G401 (cell line): ENCODE data around the gene ARID3C. TPM values are rescaled to one million over a fixed set of nuclear protein-coding genes. Genes with fewer than 3 reads are reported as not detected.

Source experiments
- DNase-seq: peaks from one replicate; pipeline ENCODE4 v3.0.0-alpha.2; 2015; ENCODE audit warnings: low spot score
- in situ Hi-C: cut with HindIII; loops from 2 replicates; pipeline ENCODE4 v1.10.0; 2016; ENCODE audit warnings: low sequenced_read_pairs, mixed read lengths
- total RNA-seq: library from RNA; depleted of rRNA; stranded (reverse); fragments of >200 nt; shearing (Covaris generic); gene quantifications from 2 replicates; pipeline ENCODE4 v1.2.3, GENCODE V29; 2014

ARID3C gene
- total RNA-seq, 1 experiment from 2014 or later, result 1.5 TPM

- in situ Hi-C loops, result no loop called here
- peak; percentile 88 for DNase-seq
Observed at GRCh38 chr9:34633851-34634550, 5.1 kb upstream of the ARID3C start.

- in situ Hi-C loops, result no loop called here
Observed at GRCh38 chr9:34633166-34633565, 4.3 kb upstream of the ARID3C start.

GRCh38 chr9:34630402-34631154, 1.7 kb upstream of the ARID3C start:
- DNase-seq, result no peak
- in situ Hi-C loops, result no loop called here

More at GRCh38 chr9:34633166-34633565, 4.3 kb upstream of the ARID3C start:
- DNase-seq, result no peak

- DNase-seq, result no peak
- in situ Hi-C loops, result no loop called here
Observed at GRCh38 chr9:34629491-34629808, 584 bp upstream of the ARID3C start.

GRCh38 chr9:34627716-34628655, 880 bp downstream of the ARID3C start:
- DNase-seq, result no peak
- in situ Hi-C loops, result no loop called here

- DNase-seq, result no peak
- in situ Hi-C loops, result no loop called here
Observed at GRCh38 chr9:34625186-34625486, 3.7 kb downstream of the ARID3C start.

- in situ Hi-C loops, result no loop called here
Observed at GRCh38 chr9:34624475-34625185, 4.2 kb downstream of the ARID3C start.

GRCh38 chr9:34623374-34624235, 5.3 kb downstream of the ARID3C start:
- DNase-seq, result no peak
- in situ Hi-C loops, result no loop called here

More at GRCh38 chr9:34624475-34625185, 4.2 kb downstream of the ARID3C start:
- no peak for DNase-seq

GRCh38 chr9:34620061-34620994, 8.5 kb downstream of the ARID3C start, which contains the start of gene DCTN3:
TSS of gene DCTN3 (minus strand) at chr9:34620495. CDS start at chr9:34620464, 31 bp downstream.
- in situ Hi-C loops, result no loop called here
- DNase-seq, result peak; percentile 99

- in situ Hi-C loops, result no loop called here
- no peak for DNase-seq
Observed at GRCh38 chr9:34615132-34615531, 13.7 kb downstream of the ARID3C start.

GRCh38 chr9:34612788-34613390, 16.0 kb downstream of the ARID3C start:
- in situ Hi-C loops, result no loop called here
- peak; percentile 89 for DNase-seq

- peak; percentile 86 for DNase-seq
- in situ Hi-C loops, result no loop called here
Observed at GRCh38 chr9:34611811-34612787, 16.8 kb downstream of the ARID3C start, which contains the start of gene RPP25L. TSS of gene RPP25L (minus strand) at chr9:34612097. CDS start at chr9:34611296, 801 bp downstream.

- peak; percentile 74 for DNase-seq
- in situ Hi-C loops, result no loop called here
Observed at GRCh38 chr9:34611251-34611810, 17.5 kb downstream of the ARID3C start.

- in situ Hi-C loops, result no loop called here
- peak; percentile 68 for DNase-seq
Observed at GRCh38 chr9:34610434-34611206, 18.2 kb downstream of the ARID3C start.

- DNase-seq, result no peak
- in situ Hi-C loops, result no loop called here
Observed at GRCh38 chr9:34607331-34607730, 21.5 kb downstream of the ARID3C start.
